ENCODE results near the gene ZG16B. TPM values are rescaled to one million over a fixed set of nuclear protein-coding genes. Genes with fewer than 3 reads are reported as not detected.

ZG16B gene
- total RNA-seq, 1 experiment from 2014 or later: 8.6 TPM

- DNase-seq: no peak
- H3K36me3 ChIP-seq (ENCODE audit: low read depth, low read length): no peaks in the 10 kb centered on the region
- BruUV-seq (replicated peaks): no TSS peak
- no peaks in the 10 kb centered on the region for H3F3A ChIP-seq (ENCODE audit: low read length, unreplicated experiment)
- H3K27ac ChIP-seq (ENCODE audit: low read length): no peak overlapping the region
- H3K9me2 ChIP-seq (replicated peaks; ENCODE audit: low read length): no peaks in the 10 kb centered on the region
- no peaks in the 10 kb centered on the region for H3K9me3 ChIP-seq (ENCODE audit: low read length)
- CTCF ChIA-PET: no interaction called here
- no peak overlapping the region for H3K9ac ChIP-seq (ENCODE audit: low read length)
- intact Hi-C loops (cut with micrococcal nuclease): no loop called here
- no peaks in the 10 kb centered on the region for H3K79me2 ChIP-seq (ENCODE audit: low read length)
- no peaks in the 10 kb centered on the region for H3K27me3 ChIP-seq (ENCODE audit: low read length)
- H4K20me1 ChIP-seq (ENCODE audit: low read length): no peaks in the 10 kb centered on the region
- H3K4me1 ChIP-seq (ENCODE audit: insufficient read depth, low read length): no peaks in the 10 kb centered on the region
- H3K4me3 ChIP-seq (ENCODE audit: low read length): peak overlapping the region; percentile 46
- ATAC-seq: peak; percentile 39
- H3K4me2 ChIP-seq (ENCODE audit: low read length): peak overlapping the region; percentile 62
- TF ChIP-seq, protein P1, sequence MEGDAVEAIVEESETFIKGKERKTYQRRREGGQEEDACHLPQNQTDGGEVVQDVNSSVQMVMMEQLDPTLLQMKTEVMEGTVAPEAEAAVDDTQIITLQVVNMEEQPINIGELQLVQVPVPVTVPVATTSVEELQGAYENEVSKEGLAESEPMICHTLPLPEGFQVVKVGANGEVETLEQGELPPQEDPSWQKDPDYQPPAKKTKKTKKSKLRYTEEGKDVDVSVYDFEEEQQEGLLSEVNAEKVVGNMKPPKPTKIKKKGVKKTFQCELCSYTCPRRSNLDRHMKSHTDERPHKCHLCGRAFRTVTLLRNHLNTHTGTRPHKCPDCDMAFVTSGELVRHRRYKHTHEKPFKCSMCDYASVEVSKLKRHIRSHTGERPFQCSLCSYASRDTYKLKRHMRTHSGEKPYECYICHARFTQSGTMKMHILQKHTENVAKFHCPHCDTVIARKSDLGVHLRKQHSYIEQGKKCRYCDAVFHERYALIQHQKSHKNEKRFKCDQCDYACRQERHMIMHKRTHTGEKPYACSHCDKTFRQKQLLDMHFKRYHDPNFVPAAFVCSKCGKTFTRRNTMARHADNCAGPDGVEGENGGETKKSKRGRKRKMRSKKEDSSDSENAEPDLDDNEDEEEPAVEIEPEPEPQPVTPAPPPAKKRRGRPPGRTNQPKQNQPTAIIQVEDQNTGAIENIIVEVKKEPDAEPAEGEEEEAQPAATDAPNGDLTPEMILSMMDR (conservative IDR thresholded peaks at IDR 0.05; ENCODE audit: low read depth, low read length): peak; percentile 29; the same call in 1 of the 2 replicates
- TF ChIP-seq EZH2phosphoT487 (IDR thresholded peaks at IDR 0.05; ENCODE audit: borderline replicate concordance, low read length): no peak
- TF ChIP-seq EZH2 (IDR thresholded peaks at IDR 0.05; ENCODE audit: low read length, unreplicated experiment): no peak
- peak overlapping the region; percentile 45; the same call in 1 of the 2 replicates for H2AFZ ChIP-seq (ENCODE audit: low read length)
- POLR2A ChIA-PET (ENCODE audit: unreplicated experiment): no interaction called here
Observed at GRCh38 chr16:2785101-2785991, 44.8 kb upstream of the ZG16B start.

- peak overlapping the region; percentile 62; the same call in 1 of the 2 replicates for H3K4me2 ChIP-seq (ENCODE audit: low read length)
- no peak for DNase-seq
- no peaks in the 10 kb centered on the region for H3K9me3 ChIP-seq (ENCODE audit: low read length)
- no peaks in the 10 kb centered on the region for H3K9me2 ChIP-seq (replicated peaks; ENCODE audit: low read length)
- H2AFZ ChIP-seq (ENCODE audit: low read length): no peak overlapping the region
- no peaks in the 10 kb centered on the region for H4K20me1 ChIP-seq (ENCODE audit: low read length)
- peak; percentile 42 for ATAC-seq
- H3F3A ChIP-seq (ENCODE audit: low read length, unreplicated experiment): no peaks in the 10 kb centered on the region
- H3K9ac ChIP-seq (ENCODE audit: low read length): no peak overlapping the region
- no peaks in the 10 kb centered on the region for H3K4me1 ChIP-seq (ENCODE audit: insufficient read depth, low read length)
- POLR2A ChIA-PET (ENCODE audit: unreplicated experiment): no interaction called here
- CTCF ChIA-PET: no interaction called here
- no peak overlapping the region for H3K27ac ChIP-seq (ENCODE audit: low read length)
- no peak for TF ChIP-seq EZH2 (IDR thresholded peaks at IDR 0.05; ENCODE audit: low read length, unreplicated experiment)
- H3K4me3 ChIP-seq (ENCODE audit: low read length): no peak overlapping the region
- no TSS peak for BruUV-seq (replicated peaks)
- H3K79me2 ChIP-seq (ENCODE audit: low read length): no peaks in the 10 kb centered on the region
- intact Hi-C loops (cut with micrococcal nuclease): no loop called here
- no peaks in the 10 kb centered on the region for H3K36me3 ChIP-seq (ENCODE audit: low read depth, low read length)
- H3K27me3 ChIP-seq (ENCODE audit: low read length): no peaks in the 10 kb centered on the region; the same call in 1 of the 2 replicates
Observed at GRCh38 chr16:2786061-2786825, 43.9 kb upstream of the ZG16B start.

- CTCF ChIA-PET: no interaction called here
- no peak overlapping the region for H3K4me3 ChIP-seq (ENCODE audit: low read length)
- no peaks in the 10 kb centered on the region for H3F3A ChIP-seq (ENCODE audit: low read length, unreplicated experiment)
- POLR2A ChIA-PET (ENCODE audit: unreplicated experiment): no interaction called here
- DNase-seq: no peak
- no TSS peak for BruUV-seq (replicated peaks)
- no peak for TF ChIP-seq EZH2phosphoT487 (IDR thresholded peaks at IDR 0.05; ENCODE audit: borderline replicate concordance, low read length)
- no peak for TF ChIP-seq EZH2 (IDR thresholded peaks at IDR 0.05; ENCODE audit: low read length, unreplicated experiment)
- no peaks in the 10 kb centered on the region for H3K9me2 ChIP-seq (replicated peaks; ENCODE audit: low read length)
- H3K27me3 ChIP-seq (ENCODE audit: low read length): no peaks in the 10 kb centered on the region; the same call in 1 of the 2 replicates
- H3K9me3 ChIP-seq (ENCODE audit: low read length): no peaks in the 10 kb centered on the region
- no peaks in the 10 kb centered on the region for H3K36me3 ChIP-seq (ENCODE audit: low read depth, low read length)
- ATAC-seq: no peak
- no peaks in the 10 kb centered on the region for H3K4me1 ChIP-seq (ENCODE audit: insufficient read depth, low read length)
- no peaks in the 10 kb centered on the region for H3K79me2 ChIP-seq (ENCODE audit: low read length)
- no peak overlapping the region for H3K4me2 ChIP-seq (ENCODE audit: low read length)
- H3K9ac ChIP-seq (ENCODE audit: low read length): no peak overlapping the region
- intact Hi-C loops (cut with micrococcal nuclease): no loop called here
- H3K27ac ChIP-seq (ENCODE audit: low read length): no peak overlapping the region
- no peak overlapping the region for H2AFZ ChIP-seq (ENCODE audit: low read length)
- no peaks in the 10 kb centered on the region for H4K20me1 ChIP-seq (ENCODE audit: low read length)
Observed at GRCh38 chr16:2786826-2787151, 43.3 kb upstream of the ZG16B start.

Measured in PC-3 (cell line).